ENCODE measurements around the gene C2CD4C.
"Not testable (repeated sequence)": the region's sequence is repeated elsewhere in the genome, so short reads cannot be mapped to it uniquely, and the experiment has no call there.

C2CD4C gene

DNA sequence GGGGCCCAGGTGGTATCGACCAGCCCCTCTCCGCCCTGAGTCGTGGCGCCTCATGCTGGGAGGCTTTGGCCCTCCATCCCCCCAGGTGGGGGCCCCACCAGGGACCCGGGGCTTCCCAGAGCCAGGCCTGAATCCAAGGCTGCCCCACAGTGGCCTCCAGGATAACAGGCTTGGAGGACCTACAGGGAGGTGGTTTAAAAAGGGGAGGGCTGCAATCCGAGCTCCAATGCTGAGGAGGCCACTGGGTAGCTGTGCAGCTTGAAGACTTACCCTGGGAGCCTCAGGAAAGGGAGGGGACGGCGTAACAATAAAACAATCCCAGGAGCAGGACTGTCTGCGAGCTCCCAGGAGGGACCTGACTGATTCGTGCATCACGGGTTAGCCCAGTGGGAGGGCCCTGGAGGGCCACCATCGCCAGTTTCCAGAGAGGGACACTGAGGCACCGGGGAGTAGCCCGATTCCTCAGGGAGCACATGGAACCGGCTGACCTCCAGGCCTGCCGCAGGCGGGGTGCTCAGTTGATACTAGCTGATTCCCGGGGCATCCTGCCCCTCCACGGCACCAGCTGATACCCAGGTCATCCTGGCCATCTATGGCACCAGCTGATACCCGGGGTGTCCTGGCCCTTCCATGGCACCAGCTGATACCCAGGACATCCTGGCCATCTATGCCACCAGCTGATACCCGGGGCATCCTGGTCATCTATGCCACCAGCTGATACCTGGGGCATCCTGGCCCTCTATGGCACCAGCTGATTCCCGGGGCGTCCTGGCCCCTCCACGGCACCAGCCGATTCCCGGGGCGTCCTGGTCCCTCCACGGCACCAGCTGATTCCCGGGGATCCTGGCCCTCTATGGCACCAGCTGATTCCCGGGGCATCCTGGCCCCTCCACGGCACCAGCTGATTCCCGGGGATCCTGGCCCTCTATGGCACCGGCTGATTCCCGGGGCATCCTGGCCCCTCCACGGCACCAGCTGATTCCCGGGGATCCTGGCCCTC lies 3.7 kb upstream of the C2CD4C start:
- no peak for DNase-seq (ENCODE audit: low read depth)
- TF ChIP-seq, protein P1, sequence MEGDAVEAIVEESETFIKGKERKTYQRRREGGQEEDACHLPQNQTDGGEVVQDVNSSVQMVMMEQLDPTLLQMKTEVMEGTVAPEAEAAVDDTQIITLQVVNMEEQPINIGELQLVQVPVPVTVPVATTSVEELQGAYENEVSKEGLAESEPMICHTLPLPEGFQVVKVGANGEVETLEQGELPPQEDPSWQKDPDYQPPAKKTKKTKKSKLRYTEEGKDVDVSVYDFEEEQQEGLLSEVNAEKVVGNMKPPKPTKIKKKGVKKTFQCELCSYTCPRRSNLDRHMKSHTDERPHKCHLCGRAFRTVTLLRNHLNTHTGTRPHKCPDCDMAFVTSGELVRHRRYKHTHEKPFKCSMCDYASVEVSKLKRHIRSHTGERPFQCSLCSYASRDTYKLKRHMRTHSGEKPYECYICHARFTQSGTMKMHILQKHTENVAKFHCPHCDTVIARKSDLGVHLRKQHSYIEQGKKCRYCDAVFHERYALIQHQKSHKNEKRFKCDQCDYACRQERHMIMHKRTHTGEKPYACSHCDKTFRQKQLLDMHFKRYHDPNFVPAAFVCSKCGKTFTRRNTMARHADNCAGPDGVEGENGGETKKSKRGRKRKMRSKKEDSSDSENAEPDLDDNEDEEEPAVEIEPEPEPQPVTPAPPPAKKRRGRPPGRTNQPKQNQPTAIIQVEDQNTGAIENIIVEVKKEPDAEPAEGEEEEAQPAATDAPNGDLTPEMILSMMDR (IDR thresholded peaks at IDR 0.05; ENCODE audit: insufficient read depth, low read depth, low read length, missing control alignments), result no peak
- H3K4me3 ChIP-seq (ENCODE audit: low read length), result no peak overlapping the region

DNA sequence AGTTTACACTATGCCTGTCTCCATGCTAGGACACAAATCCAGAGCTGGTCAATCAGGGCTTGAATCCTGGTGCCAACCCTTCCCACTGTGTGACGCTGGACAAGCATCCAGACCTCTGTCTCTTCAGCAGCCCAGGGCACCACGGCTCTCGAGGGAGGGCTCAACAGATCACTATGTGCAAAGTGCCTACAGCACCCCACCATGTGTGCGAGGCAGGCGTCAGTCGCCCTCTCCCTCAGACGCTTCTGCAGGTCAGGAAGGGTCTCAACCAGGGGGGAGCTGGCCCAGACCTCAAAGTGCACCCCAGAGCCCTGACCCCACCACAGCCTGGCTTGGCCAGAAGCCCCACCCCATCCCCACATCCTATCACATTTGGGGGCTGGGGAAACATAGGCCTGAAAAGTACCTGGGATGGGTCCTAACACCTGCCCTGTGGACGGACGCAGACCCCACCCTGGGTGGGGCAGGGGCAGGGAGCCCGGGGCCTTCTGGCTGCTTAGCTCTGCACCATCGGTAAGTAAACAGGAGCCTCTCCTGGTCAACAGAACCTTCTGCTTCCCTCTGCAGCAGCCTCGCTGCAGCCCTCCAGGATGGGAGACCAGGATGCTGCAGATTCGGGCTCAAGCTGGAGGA lies 2.9 kb upstream of the C2CD4C start:
- H3K4me3 ChIP-seq (ENCODE audit: low read length), result no peak overlapping the region
- DNase-seq (ENCODE audit: low read depth), result no peak
- TF ChIP-seq, protein P1 (IDR thresholded peaks at IDR 0.05; ENCODE audit: insufficient read depth, low read depth, low read length, missing control alignments), result no peak

DNA sequence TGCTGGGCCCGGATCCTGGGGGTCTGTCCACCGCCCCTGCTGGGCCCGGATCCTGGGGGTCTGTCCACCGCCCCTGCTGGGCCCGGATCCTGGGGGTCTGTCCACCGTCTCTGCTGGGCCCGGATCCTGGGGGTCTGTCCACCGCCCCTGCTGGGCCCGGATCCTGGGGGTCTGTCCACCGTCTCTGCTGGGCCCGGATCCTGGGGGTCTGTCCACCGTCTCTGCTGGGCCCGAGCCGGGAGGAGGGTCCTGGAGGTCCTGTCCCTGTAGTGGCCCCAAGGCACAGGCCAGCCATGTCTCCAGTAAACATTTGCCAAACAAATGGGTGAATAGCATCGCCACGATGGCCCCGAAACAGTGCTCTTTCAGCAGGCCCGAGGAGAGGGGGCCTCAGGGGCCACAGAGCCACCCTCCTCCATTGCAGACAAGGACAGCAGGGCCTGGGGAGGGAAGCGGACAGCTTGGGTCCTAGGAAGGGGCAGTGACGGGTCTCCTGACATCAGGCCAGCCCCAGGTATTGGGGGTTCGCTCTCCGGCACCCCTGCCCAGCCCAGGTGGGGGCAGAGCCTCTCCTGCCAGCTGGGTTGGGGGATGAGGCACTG lies 2.3 kb upstream of the C2CD4C start:
- not testable (repeated sequence) for H3K4me3 ChIP-seq (ENCODE audit: low read length); DNase-seq (ENCODE audit: low read depth)

DNA sequence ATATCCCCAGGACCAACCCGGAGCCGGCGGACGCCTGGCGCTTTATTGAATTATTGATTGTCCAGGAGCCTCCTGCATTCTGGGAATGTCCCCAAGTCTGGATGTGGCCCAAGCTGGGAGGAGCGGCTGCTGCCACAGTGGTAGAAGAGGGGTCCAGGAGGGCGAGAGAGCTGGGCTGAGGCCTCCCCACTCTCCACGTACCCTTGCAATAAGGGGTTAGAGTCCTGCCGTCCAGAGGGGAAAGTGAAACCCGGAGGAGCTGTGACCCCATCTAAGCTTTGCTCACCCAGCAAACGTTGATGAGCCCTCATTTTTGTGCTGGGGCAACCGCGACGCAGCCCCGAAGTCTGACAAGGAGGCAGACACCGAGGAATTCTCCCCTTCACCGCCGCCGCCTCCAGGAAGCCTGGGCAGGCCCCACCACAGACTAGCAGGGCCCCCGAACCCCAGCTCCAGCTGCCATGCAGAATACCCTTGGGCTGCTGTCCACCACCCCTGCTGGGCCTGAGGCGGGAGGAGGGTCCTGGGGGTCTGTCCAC lies 1.4 kb upstream of the C2CD4C start:
- H3K4me3 ChIP-seq (ENCODE audit: low read length), result no peak overlapping the region
- no peak for DNase-seq (ENCODE audit: low read depth)
- TF ChIP-seq, protein P1 (IDR thresholded peaks at IDR 0.05; ENCODE audit: insufficient read depth, low read depth, low read length, missing control alignments), result no peak

DNA sequence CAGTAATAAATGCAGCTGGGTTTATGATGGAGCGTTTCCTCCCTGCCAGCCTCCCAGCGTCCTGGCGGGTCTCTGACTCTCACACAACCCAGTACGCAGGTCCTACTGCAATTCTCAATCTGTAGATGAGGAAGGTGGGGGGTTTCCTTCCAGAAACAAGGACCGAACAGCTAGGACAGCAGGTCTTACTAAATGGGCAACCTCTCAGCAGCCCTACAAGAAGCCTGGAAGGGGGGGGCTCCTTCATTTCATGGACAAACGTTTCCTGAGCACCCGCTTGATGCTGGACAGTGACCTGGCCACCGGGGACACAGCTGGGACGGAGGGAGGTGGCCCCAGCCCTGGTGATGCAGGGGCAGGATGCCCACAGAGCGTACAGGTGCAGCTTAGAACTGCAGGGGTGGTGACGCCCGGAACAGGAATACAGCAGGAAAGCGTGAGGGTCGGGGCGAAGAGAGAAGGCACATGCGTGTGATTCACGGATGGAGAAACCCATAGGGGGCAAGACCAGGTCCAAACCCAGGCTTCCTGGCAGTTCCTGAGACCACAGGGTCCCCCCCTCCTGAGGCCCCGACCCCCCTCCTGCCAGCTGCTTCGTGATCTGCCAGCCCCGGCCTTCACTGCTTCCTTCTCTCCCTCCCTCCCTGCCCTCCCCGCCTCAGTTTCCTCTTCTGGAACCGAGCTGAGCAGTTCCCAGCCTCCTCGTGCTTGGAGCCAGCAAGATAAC lies 732 bp upstream of the C2CD4C start:
- no peak overlapping the region for H3K4me3 ChIP-seq (ENCODE audit: low read length)
- no peak for DNase-seq (ENCODE audit: low read depth)
- TF ChIP-seq, protein P1 (IDR thresholded peaks at IDR 0.05; ENCODE audit: insufficient read depth, low read depth, low read length, missing control alignments), result no peak

DNA sequence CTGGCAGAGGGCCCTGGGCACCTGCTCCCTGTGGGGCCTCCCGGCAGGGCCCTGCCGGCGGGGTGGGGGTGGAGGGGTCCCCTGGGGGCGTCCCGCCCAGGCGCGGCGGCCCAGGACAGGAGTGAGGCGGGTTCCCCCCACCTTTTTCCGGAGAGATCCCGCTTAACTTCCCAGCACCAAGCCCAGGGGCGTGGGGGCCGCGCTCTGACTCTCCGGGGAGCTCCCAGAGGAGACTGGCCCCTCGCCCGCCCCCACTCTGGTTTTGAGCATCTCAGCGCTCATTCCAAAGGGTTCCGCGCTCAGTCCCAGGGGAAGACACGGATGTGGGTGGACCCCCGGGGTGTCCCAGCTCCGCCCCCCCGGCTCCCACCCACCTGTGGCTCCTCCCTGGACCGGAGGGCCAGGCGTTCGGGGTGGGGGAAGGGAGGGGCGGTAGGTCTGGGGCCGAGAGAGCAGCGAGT lies 476 bp downstream of the C2CD4C start:
- TF ChIP-seq, protein P1 (IDR thresholded peaks at IDR 0.05; ENCODE audit: insufficient read depth, low read depth, low read length, missing control alignments), result no peak
- H3K4me3 ChIP-seq (ENCODE audit: low read length), result no peak overlapping the region
- no peak for DNase-seq (ENCODE audit: low read depth)
